Raji (cell line): ENCODE results near the gene SALL4.

Experiments
- POLR2A ChIP-seq: IDR thresholded peaks from 2 replicates; pipeline ENCODE4 v1.6.1; 2011; ENCODE audit warnings: low read depth, low read length, control low read depth; ENCODE audit not compliant: insufficient read depth

The SALL4 gene

DNA sequence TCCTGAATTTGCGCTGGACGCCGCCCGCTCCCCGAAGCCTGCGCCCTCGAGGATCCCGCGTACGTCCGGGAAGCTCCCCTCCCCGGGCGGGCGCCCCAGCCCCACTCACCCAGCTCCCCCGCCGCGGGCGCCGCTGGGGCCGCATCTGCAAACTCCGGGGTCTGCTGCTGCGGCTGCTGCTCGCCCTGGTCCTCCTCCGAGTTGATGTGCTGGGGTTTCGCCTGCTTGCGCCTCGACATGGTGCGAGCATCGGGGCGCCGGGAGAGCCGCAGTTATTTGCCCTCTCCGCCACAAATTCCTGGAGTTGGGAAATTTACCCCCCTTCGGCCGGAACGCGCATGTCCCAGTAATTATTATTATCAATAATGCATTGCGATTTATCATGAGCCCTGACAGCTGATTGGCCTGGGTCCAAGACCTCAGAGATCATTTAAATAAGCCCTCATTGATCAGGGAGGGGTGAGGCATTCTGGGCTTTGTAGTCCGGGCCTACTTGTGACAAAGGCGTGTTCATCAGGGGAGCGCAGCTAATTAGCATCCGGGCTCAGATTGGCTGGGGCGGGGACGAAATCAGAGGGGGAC is at the start of gene SALL4:
TSS of gene SALL4 (minus strand) at position 352 of the 582 bp plus-strand sequence. CDS start at position 239, 113 bp downstream.
- TF ChIP-seq POLR2A, result no peak

DNA sequence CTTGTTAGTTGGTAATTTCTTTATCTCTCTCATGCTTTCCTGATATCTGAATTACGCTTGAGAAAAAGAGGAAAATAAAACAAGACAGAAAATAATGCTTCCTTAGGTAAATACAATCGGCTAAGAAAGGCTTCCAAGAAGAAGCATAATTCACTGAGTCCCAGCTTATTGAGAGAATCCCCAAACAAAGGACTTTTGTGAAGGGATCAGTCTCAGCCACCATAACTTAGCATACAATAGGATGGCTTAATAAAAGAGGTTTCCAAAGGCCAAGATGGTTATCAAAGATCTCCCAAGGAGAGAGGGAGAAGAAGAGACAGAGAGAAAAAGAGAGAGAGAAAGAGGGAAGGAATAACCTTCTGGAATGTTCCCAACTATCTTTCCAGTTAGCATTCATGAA is 46.0 kb upstream of the SALL4 start:
- TF ChIP-seq POLR2A, result no peak

DNA sequence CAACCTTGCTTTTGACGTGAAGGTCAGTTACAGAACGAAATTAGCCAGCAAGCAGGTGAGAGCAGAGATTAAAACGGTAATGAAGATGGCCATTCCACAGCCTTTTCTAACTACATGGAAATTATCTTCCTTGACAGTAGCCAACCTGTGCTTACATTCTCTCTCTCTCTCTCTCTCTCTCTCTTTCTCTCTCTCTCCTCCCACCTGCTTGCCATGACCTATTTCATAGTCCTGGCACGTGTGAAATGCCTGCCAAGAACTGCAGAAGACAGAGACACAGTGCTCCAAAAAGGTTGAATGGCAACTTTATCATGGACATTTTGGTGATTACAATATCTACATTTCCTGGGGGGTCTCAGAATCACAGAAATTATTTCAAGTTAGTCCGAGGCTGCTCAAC is 38.5 kb upstream of the SALL4 start:
- no peak for TF ChIP-seq POLR2A

DNA sequence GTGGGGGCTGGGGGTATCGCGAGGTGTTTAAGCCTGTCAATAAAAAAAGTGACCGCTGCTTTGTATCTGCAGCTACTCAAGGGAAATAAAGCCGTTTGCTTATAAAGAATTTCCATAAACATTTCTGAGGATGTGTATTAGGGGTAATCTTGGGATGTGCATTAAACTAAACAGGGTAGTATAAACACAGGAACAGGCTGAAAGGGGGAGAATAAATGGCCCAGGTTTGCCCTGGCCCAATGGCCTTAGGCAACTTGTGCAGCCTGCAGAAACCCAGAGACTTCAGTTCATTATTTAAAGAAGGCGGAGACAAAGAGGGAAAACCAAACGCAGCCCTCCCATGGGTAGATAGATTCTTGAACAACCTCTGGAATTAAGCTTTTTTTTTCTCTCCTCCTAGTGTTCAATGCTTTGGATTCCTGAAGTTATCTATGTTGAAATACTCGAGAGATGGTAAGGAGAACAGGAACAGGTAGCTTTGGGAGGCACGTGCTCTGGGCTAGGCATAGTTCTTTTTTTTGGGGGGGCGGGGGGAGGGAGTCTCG is 35.6 kb upstream of the SALL4 start:
- no peak for TF ChIP-seq POLR2A

DNA sequence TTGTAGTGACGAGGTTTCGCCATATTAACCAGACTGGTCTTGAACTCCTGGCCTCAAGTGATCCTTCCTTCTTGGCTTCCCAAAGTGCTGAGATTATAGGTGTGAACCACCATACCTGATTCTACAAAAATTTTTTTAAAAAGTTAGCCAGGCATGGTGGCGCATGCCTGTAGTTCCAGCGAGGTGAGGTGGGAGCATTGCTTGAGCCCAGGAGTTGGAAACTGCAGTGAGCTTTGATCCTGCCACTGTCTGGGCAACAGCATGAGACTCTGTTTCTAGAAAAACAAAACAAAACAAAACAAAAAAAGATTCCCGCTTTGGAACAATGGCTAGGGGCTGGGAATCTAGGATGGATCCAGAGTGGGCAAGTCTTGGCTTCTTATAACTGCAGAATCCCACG is 35.1 kb upstream of the SALL4 start:
- no peak for TF ChIP-seq POLR2A

DNA sequence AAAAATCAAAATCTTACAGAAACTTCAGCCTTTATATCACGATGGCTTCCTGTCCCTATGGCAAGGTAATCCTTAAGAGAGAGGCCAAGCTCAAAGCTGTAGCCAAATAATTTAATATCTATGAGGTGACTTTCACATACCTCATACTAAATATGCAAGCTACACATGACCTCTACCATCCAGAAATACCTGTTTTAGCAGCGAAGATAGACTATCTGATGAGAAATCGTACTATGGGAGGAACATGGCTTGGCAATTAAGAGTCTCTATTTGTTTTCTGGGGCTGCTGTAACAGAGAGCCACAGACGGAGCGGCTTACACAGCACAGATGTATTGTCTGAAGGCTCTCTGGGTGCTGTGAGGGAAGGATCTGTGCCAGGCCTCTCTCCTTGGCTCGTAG is 31.0 kb upstream of the SALL4 start:
- TF ChIP-seq POLR2A, result no peak

DNA sequence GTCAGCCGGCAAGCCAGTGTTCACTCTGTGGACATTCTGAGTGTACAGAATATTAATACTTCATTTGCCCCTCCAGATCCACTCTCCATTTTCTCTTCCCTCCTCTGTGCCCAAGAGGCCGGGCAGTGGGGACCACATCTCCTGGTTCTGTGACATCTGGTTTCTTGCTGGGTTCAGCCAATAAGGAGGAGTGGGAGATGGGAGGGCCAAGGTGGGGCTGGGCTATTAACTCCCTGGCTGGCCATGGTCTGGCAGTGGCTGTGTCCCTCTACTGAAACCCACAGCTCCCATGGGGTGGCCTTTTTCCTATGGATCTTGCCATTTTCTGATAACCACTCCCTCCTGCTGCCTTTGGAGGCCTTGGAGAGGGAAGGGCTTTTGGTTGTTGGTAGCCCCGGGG is 30.0 kb upstream of the SALL4 start:
- TF ChIP-seq POLR2A, result no peak

DNA sequence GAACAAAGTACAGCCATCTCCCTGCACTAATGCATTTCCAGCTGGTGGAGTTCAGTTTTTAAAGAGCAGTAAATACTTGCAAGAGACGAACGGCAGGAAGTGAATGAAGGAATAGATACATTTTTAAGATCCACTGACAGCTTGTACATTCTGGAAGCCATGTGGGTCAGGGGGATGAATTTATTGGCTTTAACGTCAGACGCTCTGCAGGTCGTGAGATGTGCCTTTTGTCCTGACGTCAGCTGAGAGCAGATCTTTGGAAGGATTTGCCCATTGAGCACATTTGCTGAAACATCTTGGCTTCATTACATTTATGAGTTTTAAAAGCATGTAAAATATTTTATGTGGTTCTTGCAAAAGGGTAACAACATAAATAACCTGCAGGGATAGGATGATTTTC is 29.5 kb upstream of the SALL4 start:
- TF ChIP-seq POLR2A, result no peak

DNA sequence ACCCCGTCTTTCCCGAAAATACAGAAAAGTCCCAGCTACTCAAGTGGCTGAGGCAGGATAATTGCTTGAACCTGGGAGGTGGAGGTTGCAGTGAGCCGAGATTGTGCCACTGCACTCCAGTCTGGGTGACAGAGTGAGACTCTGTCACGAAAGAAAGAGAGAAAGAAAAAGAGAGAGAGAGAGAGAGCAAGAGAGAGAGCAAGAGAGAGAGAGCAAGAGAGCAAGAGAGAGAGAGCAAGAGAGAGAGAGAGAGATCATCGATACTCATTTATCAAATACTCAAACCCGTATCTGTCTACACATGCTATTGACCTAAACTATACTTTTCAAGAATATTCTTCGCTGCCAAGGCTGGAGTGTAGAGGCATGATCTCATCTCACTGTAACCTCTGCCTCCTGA is 28.2 kb upstream of the SALL4 start:
- TF ChIP-seq POLR2A, result no peak

DNA sequence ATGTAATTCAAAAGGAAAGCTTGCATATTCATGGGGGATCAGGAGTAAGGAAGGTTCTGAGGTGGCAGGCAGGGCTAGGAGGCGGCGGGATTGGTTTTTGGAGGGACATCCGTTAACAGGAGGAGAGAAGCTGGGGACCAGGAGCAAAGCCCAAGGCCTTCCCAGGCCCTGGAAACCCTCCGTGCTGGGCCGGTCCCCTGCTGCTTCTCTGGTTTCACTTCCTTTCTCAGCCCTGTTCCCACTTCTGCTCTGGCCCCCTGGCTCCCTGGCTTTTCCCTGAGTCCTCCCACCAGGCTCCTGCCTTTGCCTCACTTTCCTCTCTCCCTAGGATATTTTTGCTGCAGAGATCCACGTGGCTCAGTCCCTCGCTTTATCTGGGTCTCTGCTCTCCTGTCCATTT is 26.4 kb upstream of the SALL4 start:
- no peak for TF ChIP-seq POLR2A

DNA sequence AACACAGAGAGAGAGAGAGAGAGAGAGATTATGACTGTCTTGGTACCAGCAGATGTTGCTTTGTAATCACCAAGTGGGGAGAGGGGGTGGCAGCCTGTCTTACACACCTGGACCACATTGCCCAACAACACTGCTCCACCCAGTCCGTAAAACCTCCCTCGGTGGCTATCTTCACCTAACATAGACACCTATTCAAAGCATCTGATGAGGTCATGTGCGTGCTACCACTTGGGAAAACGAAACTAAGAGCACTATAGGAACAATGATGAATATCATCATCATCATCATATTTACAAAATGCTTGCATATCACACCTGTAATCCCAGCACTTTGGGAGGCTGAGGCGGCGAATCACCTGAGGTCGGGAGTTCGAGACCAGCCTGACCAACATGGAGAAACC is 24.1 kb upstream of the SALL4 start:
- no peak for TF ChIP-seq POLR2A

DNA sequence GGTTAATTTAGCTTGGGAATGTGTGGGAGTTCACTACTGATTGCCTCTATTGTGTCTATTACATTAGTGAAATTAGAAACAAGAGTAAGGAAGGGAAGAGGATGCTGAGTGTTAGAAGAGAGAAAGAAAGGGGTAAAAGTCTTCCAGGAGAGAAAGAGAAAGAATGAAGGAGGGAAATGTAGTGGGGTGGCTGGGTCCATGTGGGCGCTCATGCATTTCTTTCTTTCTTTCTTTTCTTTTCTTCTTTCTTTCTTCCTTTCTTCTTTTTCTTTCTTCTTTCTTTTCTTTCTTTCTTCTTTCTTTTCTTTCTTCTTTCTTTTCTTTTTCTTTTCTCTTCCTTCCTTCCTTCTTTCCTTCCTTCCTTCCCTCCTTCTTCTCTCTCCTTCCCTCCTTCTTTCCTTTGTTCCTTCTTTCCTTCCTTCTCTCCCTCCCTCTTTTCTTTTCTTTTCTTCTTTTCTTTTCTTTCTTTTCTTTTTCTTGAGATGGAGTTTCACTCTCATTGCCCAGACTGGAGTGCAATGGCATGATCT is 16.2 kb upstream of the SALL4 start:
- TF ChIP-seq POLR2A, result no peak

DNA sequence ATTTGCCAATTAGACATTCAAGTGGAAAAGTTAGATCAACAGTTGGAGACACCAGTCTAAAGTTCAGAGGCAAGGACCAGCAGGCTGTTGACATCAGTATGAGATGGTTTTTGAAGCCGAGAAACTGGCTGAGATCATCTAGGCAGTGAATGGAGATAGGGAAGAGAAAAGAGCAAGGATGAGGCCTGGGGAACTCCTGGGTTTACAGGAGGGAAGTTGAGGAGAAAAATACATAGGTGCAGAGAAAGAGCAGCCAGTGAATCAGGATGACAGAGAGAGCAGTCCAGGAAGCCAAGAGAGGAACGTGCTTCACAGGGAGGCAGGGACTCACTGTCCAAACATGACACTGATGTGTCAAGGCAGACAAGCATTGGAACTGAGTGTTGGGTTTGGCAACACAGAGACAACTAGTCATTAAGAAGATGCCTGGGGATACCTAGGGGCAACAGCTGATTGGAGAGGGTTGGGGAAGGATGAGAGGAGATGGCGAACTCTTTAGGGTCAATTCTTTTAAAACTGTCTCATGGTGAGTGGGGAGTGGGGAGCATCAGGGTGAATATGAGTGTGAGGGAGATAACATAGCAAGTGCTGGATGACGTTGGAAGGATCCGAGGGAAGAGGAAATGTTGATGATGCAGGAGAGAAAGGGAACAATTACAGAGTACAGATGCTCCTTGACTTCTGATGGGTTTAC is 13.2 kb upstream of the SALL4 start:
- TF ChIP-seq POLR2A, result no peak

DNA sequence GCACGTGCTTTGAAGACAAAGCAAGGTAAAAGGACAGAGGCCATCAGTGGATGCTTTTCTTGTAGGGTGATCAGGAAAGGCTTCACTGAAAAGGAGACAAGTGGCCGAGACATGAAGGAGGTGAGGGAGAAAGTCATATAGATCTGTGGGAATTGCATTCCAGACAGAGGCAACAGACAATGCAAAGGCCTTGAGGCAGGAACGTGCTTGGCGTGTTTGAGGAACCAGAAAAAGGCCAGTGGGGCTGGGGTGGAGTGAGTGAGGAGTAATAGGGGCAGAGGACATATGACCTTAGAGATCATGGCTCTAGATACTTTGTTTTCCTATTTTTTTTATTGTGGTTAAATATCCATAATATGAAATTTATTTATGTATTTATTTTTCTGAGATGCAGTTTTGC is 10.5 kb upstream of the SALL4 start:
- no peak for TF ChIP-seq POLR2A

DNA sequence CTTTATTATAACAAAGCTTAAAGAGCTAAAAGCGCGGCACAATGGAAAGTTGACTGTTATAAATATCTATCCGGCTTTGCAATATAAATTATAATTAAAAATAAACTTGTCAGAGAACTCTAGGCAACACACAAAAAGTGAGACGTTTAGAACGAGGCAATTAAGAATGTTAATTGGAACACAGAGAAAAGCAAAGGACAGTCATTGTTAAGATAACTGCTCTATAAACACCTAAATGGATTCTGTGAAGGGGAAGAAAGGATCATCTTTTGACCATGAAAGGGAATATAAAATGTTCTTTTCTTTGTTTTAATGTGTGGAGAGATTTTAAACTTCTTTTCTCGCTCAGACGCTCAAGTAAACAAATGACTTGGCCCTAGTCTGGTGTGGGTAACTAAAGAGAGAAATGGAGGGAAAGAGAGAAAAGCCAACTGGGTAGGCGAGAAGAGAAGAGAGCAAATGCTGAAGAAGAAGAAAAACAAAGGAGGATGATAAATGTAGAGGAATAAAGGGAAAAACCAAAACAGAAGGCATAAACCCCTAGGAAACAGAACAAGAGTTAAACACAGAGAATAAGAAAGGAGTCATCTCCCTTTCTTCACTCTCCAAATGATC is 9.3 kb upstream of the SALL4 start:
- TF ChIP-seq POLR2A, result no peak

DNA sequence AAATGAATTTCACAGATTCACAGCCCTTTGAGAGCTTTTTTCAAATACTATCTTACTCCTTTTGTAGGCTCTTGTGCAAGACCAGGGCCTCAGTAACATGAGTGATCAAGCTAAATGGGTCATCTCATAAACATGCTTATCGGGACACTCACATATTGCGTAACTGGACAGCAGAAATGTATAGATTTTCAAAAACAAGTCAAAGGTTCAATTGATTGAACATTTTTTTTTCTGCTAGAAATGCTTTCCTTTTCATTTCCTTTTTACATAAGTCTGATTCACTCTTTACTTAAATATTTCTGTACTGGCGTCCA is 8.7 kb upstream of the SALL4 start:
- TF ChIP-seq POLR2A, result no peak
